Esophagus squamous epithelium (tissue), 4 donors: ENCODE measurements around the gene RAB27B.

Source experiments
- POLR2A ChIP-seq, 4 donors: fragments of 450-650 bp; IDR thresholded peaks; one replicate each; pipeline ENCODE4 v1.6.1; 2017; ENCODE audit warnings: antibody characterized with exemption in 4 of 4, mild to moderate bottlenecking in 4 of 4, moderate library complexity in 3 of 4
- TF ChIP-seq, protein P1 (sequence below), 6 experiments: fragments of 450-650 bp in 4 of 6; fragments of 200-600 bp in 2 of 6; sonication (generic) in 2 of 6; IDR thresholded peaks; one replicate each; pipeline ENCODE4 v1.5.1; 2016 to 2019; ENCODE audit warnings: antibody characterized with exemption in 6 of 6, mild to moderate bottlenecking in 4 of 6, moderate library complexity in 4 of 6

DNA sequence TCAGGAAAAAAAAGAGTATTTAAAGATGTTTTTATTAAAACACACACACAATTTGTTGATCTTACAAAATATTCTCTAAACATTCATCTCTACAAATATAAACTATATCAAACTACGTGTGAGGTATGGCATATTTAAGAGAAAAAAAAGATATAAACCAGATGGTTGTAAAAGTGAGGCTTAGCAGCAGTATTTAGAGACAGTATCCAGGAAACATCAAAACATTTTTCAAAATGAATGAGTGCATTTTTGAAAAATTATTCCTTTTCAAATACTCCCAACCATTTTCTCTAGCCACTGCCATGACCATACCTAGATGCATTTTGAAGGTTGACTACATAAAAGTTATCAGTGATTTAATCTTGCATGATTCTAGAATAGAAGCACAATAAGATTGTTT, 38.2 kb upstream of the RAB27B start:
- TF ChIP-seq, protein P1, sequence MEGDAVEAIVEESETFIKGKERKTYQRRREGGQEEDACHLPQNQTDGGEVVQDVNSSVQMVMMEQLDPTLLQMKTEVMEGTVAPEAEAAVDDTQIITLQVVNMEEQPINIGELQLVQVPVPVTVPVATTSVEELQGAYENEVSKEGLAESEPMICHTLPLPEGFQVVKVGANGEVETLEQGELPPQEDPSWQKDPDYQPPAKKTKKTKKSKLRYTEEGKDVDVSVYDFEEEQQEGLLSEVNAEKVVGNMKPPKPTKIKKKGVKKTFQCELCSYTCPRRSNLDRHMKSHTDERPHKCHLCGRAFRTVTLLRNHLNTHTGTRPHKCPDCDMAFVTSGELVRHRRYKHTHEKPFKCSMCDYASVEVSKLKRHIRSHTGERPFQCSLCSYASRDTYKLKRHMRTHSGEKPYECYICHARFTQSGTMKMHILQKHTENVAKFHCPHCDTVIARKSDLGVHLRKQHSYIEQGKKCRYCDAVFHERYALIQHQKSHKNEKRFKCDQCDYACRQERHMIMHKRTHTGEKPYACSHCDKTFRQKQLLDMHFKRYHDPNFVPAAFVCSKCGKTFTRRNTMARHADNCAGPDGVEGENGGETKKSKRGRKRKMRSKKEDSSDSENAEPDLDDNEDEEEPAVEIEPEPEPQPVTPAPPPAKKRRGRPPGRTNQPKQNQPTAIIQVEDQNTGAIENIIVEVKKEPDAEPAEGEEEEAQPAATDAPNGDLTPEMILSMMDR (IDR thresholded peaks at IDR 0.05): no peak
- no peak for TF ChIP-seq POLR2A (IDR thresholded peaks at IDR 0.05)
